Epithelial cell of prostate (primary cell): ENCODE results near the gene SCYGR4.
"Not testable (repeated sequence)": the region's sequence is repeated elsewhere in the genome, so short reads cannot be mapped to it uniquely, and the experiment has no call there.

Experiments
- DNase-seq: peaks from one replicate; pipeline ENCODE4 v3.0.0-alpha.2; 2011; ENCODE audit warnings: low read depth, low spot score
- H3K27ac ChIP-seq: fragments of 450-650 bp; 2 replicates; pipeline ENCODE4 v1.5.1; 2017; ENCODE audit warnings: mild to moderate bottlenecking

The SCYGR4 gene

DNA sequence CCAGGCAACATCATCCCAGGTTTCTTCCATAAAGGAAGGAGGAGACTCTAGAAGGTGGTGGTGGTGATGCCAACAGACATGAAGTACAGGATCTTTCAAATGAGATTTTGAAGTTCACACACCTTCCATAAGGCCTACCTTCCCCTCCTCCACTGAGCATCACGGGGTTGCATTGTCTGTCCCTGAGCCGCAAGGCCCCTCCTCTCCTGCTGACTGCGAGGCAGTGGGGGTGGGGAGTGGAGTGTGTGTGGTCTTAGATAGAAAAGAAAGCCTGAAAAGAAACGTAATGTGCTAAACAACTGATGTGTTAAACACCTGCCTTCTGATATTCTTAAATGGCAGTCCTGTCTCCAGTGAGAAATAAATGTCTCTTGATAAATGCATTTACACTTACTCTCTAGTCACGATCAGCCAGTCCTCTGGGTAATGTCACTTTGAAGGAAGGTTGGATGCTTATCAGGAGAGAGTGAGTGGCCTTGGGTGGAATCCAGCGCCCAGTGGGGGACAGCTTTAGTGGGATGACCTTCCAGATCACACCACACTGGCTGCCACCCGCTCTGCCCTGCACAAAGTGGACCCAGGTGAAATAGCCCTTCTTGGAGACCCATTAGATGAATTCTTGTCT lies 43.8 kb downstream of the SCYGR4 start:
- no peak overlapping the region for H3K27ac ChIP-seq
- DNase-seq: no peak

DNA sequence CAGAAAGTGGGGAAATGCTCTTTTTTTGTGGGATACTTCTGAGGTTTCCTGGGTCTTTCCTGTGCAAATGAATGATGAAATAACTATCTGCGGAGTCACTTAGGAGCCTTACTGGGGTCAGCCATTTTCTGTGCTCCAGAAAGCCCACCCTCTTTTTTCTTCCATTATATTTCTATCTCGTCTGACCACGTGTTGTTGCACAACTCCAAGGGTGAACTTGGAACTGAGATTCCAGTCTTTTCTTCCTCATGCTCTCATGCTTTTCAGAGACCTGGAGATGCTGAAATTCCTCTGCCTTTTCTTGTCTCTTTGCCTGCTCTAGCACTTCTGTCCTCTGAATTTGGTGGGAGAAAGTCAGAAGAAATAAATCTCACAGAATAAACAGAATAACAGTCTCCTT lies 44.5 kb downstream of the SCYGR4 start:
- no peak for DNase-seq
- H3K27ac ChIP-seq: no peak overlapping the region

DNA sequence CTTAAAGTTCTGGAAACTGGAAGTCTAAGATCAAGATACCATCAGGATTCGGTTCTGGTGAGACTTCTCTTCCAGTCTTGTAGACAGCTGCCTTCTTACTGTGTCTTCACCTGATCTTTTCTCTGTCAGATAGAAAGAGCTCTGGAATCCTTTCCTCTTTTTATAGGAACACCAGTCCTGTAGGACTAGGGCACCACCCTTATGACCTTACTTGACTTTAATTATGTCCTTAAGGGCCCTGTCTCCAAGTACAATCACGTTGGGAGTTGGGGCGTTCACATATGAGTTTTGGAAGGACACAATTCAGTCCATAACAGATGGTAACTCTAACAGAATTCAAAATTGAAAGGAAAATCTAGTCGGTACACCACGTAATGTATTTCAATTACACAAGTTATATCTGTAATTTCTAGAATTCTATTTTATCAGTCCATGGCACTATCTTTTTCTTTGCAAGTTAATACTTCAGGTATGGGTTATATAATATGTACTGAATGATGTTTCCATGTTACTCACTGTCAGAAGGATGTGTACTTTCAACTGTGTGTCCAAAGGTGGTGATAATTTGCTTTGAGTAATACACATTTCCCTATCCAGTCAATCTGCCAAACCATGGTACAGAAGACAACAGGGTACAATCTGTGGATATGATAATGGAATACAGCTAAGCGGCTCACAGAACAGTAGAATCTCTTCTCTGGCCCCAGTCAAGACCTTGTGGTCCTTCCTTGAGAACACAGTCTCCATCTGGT lies 48.1 kb downstream of the SCYGR4 start:
- H3K27ac ChIP-seq: no peak overlapping the region
- no peak for DNase-seq

DNA sequence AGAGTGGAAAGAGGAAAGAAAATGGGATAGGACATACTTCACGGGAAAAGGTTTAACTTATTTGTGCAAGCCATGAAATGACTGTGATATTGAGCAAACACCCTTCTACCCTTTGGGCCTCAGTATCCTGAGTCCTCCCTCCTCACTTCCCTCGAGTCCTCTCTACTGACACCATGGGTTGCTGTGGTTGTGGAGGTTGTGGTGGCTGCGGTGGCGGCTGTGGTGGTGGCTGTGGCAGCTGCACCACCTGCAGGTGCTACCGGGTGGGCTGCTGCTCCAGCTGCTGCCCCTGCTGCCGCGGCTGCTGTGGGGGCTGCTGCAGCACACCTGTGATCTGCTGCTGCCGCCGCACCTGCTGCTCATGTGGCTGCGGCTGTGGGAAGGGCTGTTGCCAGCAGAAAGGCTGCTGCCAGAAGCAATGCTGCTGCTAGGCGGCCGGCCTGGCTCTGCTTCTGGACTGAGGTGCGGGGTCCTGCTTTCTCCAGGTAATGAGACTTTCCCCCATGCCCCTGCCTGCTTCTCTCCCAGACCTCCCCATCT lies 49.4 kb downstream of the SCYGR4 start, which contains the start of gene SCYGR5:
TSS of gene SCYGR5 (plus strand) at position 174 of the 540 bp plus-strand sequence. CDS start at position 174, 0 bp downstream.
- not testable (repeated sequence) for DNase-seq, H3K27ac ChIP-seq
